Stimulated activated naive B cell treated with anti-CD40 and anti-IgM and Interleukin-4, amounts not matched to agents 10 μg/mL and 1 μg/mL and 100 μg/mL, for 72 hours (primary cell): ENCODE measurements around the gene TMEM255B.
"Not testable (repeated sequence)": the region's sequence is repeated elsewhere in the genome, so short reads cannot be mapped to it uniquely, and the experiment has no call there.

Experiments used
- ATAC-seq, 2 donors: fragments of 150-1000 bp; cut with Tn5 transposase; replicated peaks; 2 replicates each; pipeline ENCODE4 v1.10.0; 2021; ENCODE audit warnings: moderate library complexity in 1 of 2
- DNase-seq: peaks from one replicate; pipeline ENCODE4 v3.0.0; 2021
- H3K27ac Mint-ChIP-seq: one replicate; pipeline ENCODE4 v1.8.0; 2022; ENCODE audit warnings: mild to moderate bottlenecking, mixed read lengths
- H3K27me3 Mint-ChIP-seq, 2 donors: one replicate each; pipeline ENCODE4 v1.8.0; 2022; ENCODE audit warnings: mixed read lengths in 2 of 2
- H3K36me3 Mint-ChIP-seq, 2 donors: one replicate each; pipeline ENCODE4 v1.8.0; 2022; ENCODE audit warnings: mixed read lengths in 2 of 2, mild to moderate bottlenecking in 1 of 2
- H3K4me1 Mint-ChIP-seq, 2 donors: one replicate each; pipeline ENCODE4 v1.8.0; 2022; ENCODE audit warnings: mixed read lengths in 2 of 2, mild to moderate bottlenecking in 1 of 2
- H3K4me3 Mint-ChIP-seq, 2 donors: one replicate each; pipeline ENCODE4 v1.8.0; 2022; ENCODE audit warnings: mild to moderate bottlenecking in 2 of 2, mixed read lengths in 2 of 2, moderate library complexity in 1 of 2
- H3K9me3 Mint-ChIP-seq, 2 donors: one replicate each; pipeline ENCODE4 v1.8.0; 2022; ENCODE audit warnings: mixed read lengths in 2 of 2, mild to moderate bottlenecking in 1 of 2

TMEM255B gene

DNA sequence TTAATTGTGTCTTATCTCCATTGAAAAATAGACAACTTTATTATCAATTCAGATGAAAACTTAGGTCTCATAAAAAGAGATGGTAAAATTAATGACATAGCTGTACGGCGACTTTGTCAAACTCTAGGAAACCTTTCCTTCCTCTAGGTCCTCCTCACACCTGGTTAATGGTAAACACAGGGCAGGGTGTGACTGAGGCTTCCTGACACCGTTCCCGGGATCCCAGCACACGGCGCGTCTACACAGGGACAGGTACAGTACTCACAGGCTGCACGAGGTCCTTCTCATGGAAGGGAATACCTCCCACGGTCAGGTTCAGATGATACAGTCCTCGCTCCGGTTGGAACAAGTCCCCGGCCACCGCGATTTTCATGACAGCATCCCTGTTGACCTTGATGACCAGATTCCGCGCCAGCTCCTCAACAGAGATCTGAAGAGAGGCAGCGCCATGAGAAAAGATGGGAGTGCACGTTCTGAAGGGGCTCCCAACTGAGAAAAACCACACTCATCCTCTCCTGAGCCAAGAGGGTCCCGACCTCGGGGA, 69.3 kb downstream of the TMEM255B start:
- DNase-seq = no peak

GRCh38 chr13:113830426-113830950, 71.5 kb downstream of the TMEM255B start:
- ATAC-seq, DNase-seq, H3K27ac Mint-ChIP-seq, H3K4me3 Mint-ChIP-seq, H3K9me3 Mint-ChIP-seq, H3K4me1 Mint-ChIP-seq, H3K27me3 Mint-ChIP-seq: not testable (repeated sequence)
- peaks cover 49 to 55% of the 10 kb centered on the region in 2 donors for H3K36me3 Mint-ChIP-seq

More for the DNA sequence above, 69.3 kb downstream of the TMEM255B start:
- H3K27me3 Mint-ChIP-seq = no peaks in the 10 kb centered on the region
- no peak overlapping the region for H3K4me3 Mint-ChIP-seq
- no peak for ATAC-seq
- peaks cover 0 to under 1% of the 10 kb centered on the region in 2 donors for H3K4me1 Mint-ChIP-seq
- H3K9me3 Mint-ChIP-seq = no peaks in the 10 kb centered on the region
- no peak overlapping the region for H3K27ac Mint-ChIP-seq
- H3K36me3 Mint-ChIP-seq = peaks cover 51 to 53% of the 10 kb centered on the region in 2 donors

GRCh38 chr13:113831061-113831460, 72.0 kb downstream of the TMEM255B start:
- no peak for DNase-seq
- H3K9me3 Mint-ChIP-seq = no peaks in the 10 kb centered on the region
- ATAC-seq = no peak
- H3K27ac Mint-ChIP-seq = no peak overlapping the region
- H3K4me1 Mint-ChIP-seq = peaks cover 2 to 4% of the 10 kb centered on the region in 2 donors
- peaks cover 45 to 50% of the 10 kb centered on the region in 2 donors for H3K36me3 Mint-ChIP-seq
- H3K4me3 Mint-ChIP-seq = no peak overlapping the region
- no peaks in the 10 kb centered on the region for H3K27me3 Mint-ChIP-seq

DNA sequence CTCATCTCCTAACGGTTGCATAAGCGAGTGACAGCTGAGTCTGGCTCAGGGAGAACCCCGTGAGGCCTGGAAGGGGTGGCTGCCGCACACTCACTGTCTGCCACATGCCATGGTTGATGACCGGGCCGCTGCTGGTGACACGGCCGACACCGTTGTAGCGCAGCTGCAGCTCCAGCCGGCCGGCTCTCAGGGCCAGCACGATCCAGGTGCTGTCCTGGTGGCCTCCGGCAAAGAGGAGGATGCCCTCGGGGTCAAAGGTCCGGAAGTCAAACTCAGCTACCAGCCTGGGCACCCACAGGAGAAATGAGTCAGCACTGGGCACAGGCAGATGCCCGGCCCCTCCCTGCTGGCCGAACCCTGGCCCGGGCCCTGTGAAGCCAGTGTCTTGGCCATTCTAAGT, 73.2 kb downstream of the TMEM255B start:
- H3K27me3 Mint-ChIP-seq = no peaks in the 10 kb centered on the region
- H3K4me1 Mint-ChIP-seq = peaks cover 6 to 7% of the 10 kb centered on the region in 2 donors
- DNase-seq (no peak), ATAC-seq (no peak)
- no peak overlapping the region for H3K4me3 Mint-ChIP-seq
- no peaks in the 10 kb centered on the region for H3K9me3 Mint-ChIP-seq
- peaks cover 39 to 47% of the 10 kb centered on the region in 2 donors for H3K36me3 Mint-ChIP-seq
- H3K27ac Mint-ChIP-seq = no peak overlapping the region

- ATAC-seq (no peak), DNase-seq (no peak)
- H3K9me3 Mint-ChIP-seq = no peaks in the 10 kb centered on the region
- H3K4me3 Mint-ChIP-seq = no peak overlapping the region
- no peak overlapping the region for H3K27ac Mint-ChIP-seq
- H3K4me1 Mint-ChIP-seq = peaks cover 10 to 11% of the 10 kb centered on the region in 2 donors
- no peaks in the 10 kb centered on the region for H3K27me3 Mint-ChIP-seq
- peaks cover 35 to 47% of the 10 kb centered on the region in 2 donors for H3K36me3 Mint-ChIP-seq
Measured at GRCh38 chr13:113832631-113833030, 73.6 kb downstream of the TMEM255B start.

GRCh38 chr13:113833111-113833830, 74.2 kb downstream of the TMEM255B start:
- ATAC-seq (no peak), DNase-seq (no peak)
- Mint-ChIP-seq H3K9me3 (no peaks in the 10 kb centered on the region), H3K27me3 (no peaks in the 10 kb centered on the region), H3K4me3 (no peak overlapping the region), H3K4me1 (peaks cover 15% of the 10 kb centered on the region in 2 donors), H3K36me3 (peaks cover 32 to 48% of the 10 kb centered on the region in 2 donors), H3K27ac (no peak overlapping the region)

DNA sequence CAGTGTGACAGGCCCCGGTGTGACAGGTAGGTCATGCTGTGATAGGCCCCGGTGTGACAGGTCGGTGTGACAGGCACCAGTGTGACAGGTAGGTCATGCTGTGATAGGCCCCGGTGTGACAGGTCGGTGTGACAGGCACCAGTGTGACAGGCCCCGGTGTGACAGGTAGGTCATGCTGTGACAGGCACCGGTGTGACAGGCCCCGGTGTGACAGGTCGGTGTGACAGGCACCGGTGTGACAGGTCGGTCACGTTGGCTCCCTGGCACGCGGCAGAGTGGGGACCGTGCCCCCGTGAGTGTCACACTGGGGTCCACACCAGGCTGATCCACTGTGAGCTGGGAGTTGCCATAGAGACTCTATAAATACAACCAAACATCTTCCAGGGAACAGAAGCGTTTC, 75.0 kb downstream of the TMEM255B start:
- not testable (repeated sequence) for H3K27me3 Mint-ChIP-seq, H3K9me3 Mint-ChIP-seq

DNA sequence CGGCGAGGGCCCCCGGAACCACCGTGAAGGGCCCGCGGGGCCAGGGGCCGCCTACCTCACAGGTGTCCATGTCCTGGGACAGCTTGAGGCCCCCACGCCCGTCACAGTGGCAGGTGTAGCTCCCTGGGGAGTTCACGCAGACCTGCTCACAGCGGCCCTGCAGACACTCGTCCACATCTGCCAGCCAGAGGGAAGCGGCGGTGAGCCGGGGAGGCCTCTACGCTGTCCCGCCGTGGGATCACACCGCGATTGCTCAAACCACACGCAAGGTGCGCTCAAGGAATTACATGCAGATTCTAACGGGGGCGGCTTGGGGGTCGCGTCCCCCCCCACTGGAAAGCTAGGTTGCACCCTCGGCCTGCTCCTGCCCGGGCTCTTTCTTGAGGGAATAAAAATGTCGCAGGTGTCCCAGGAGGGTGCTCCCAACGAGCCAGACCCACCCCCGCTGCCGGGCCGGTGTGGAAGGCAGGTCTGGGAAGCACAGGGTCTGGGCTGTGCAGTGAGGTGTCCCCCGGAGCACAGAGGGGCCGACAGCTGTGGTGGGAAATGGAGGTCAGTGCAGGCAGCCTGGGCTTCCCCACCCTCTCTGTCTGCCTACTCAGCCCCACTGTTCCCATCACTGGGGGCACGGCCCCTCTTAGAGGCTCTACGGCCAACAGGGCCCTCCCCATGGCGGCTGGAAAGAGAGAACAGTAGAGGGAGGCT, 75.6 kb downstream of the TMEM255B start:
- DNase-seq = no peak
- Mint-ChIP-seq H3K27me3 (no peaks in the 10 kb centered on the region), H3K27ac (peak overlapping the region; percentile 37), H3K4me3 (no peak overlapping the region), H3K4me1 (peaks cover 15% of the 10 kb centered on the region in 2 donors), H3K36me3 (peaks cover 31 to 48% of the 10 kb centered on the region in 2 donors), H3K9me3 (no peaks in the 10 kb centered on the region)
- ATAC-seq = no peak

More for the DNA sequence above, 75.0 kb downstream of the TMEM255B start:
- Mint-ChIP-seq H3K36me3 (peaks cover 31 to 48% of the 10 kb centered on the region in 2 donors), H3K4me1 (peaks cover 15% of the 10 kb centered on the region in 2 donors)
- H3K4me3 Mint-ChIP-seq, H3K27ac Mint-ChIP-seq, ATAC-seq, DNase-seq: not testable (repeated sequence)

DNA sequence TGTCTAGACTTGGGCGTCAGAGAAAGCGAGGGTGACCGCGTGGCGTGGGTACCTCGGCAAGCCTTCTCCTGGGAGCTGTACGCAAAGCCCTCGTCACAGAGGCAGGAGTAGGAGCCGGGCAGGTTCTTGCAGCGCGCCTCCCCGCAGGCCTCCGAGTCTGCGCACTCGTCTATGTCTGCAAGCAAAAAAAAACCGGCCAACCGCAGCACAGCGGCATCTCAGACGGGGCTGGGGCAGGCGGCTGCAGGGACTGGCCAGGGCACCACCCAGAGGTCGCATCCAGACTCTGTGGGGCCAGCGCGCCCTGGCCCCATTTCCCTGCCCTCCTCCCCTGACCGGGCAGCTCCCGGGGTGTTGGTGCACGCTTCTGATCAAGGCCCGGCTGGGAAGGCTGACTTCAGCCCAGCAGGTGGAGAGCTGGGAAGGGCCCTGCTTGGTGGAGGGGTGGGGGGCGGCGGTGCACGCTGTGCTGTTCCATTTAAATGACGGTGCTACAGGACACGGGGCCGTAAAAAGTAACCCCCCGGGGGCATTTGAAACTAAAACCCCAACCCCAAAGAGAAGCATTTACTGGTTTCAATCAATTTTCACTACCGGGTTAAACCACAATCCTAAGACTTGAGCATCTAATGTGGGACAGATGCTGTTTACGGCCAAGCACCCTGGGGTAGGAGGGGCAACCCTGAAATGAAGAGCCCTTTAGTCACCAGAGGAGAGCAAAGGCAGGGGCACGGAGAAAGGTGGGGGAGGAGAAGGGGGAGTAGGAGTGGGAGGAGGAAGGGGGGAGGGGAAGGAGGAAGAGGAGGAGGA, 76.6 kb downstream of the TMEM255B start:
- Mint-ChIP-seq H3K27ac (peak overlapping the region; percentile 47), H3K36me3 (peaks cover 32 to 43% of the 10 kb centered on the region in 2 donors), H3K4me3 (no peak overlapping the region), H3K4me1 (peaks cover 15% of the 10 kb centered on the region in 2 donors), H3K9me3 (no peaks in the 10 kb centered on the region), H3K27me3 (no peaks in the 10 kb centered on the region)
- ATAC-seq (peak in 1 of 2 donors; percentile 17), DNase-seq (no peak)

DNA sequence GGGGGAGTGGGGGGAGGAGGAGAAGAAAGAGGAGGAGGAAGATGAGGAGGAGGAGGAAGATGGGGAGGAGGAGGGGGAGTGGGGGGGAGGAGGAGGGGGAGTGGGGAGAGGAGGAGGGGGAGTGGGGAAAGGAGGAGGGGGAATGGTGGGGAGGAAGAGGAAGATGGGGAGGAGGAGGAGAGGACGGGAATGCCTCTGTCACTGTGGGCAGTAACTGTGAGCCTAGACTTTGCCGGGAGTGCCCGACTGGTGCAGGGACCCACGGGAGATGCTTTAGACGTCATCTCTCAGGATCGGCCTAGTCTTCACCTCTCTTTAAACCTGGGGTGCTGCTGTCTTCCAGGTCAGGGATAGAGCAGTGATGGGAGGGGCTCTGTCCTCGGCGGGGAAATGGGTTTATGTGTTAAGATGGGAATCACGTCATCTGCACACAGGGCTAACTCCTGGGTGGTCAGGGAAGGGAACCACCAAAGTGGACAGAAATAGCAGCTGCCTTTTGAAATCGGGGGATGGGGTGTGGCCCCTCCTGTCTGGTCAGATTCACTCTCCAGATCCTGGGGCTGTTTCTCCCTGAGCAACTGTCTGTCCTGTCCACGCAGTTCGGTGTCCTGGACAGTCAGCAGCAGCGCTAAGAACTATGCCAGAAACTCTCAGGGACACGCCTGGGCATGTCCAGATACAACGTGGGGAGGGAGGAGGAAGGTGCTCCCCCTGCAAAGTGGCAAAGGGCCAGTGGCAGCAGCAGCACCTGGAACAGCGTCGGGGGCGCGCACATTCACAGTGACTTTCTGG, 77.9 kb downstream of the TMEM255B start:
- Mint-ChIP-seq H3K27me3 (peaks cover 0 to 10% of the 10 kb centered on the region in 2 donors), H3K9me3 (no peaks in the 10 kb centered on the region), H3K4me3 (peak overlapping the region in 1 of 2 donors; percentile 62), H3K4me1 (peaks cover 22 to 24% of the 10 kb centered on the region in 2 donors), H3K36me3 (peaks cover 35 to 50% of the 10 kb centered on the region in 2 donors), H3K27ac (peak overlapping the region; percentile 93)
- peak in 1 of 2 donors; percentile 12 for ATAC-seq
- no peak for DNase-seq

- peak; percentile 18 to 22 for ATAC-seq
Measured at GRCh38 chr13:113837560-113838355, 78.7 kb downstream of the TMEM255B start.

GRCh38 chr13:113838711-113839201, 79.7 kb downstream of the TMEM255B start:
- Mint-ChIP-seq H3K4me3 (no peak overlapping the region), H3K36me3 (peaks cover 36 to 59% of the 10 kb centered on the region in 2 donors), H3K27ac (peak overlapping the region; percentile 59), H3K4me1 (peaks cover 24% of the 10 kb centered on the region in 2 donors), H3K9me3 (no peaks in the 10 kb centered on the region), H3K27me3 (peaks cover 0 to 13% of the 10 kb centered on the region in 2 donors)
- ATAC-seq = no peak
- DNase-seq = no peak

More at GRCh38 chr13:113837560-113838355, 78.7 kb downstream of the TMEM255B start:
- peaks cover 24% of the 10 kb centered on the region in 2 donors for H3K4me1 Mint-ChIP-seq
- peak overlapping the region in 1 of 2 donors; percentile 50 for H3K4me3 Mint-ChIP-seq
- H3K27me3 Mint-ChIP-seq = peaks cover 0 to 13% of the 10 kb centered on the region in 2 donors
- peak overlapping the region; percentile 93 for H3K27ac Mint-ChIP-seq
- no peaks in the 10 kb centered on the region for H3K9me3 Mint-ChIP-seq
- peaks cover 37 to 58% of the 10 kb centered on the region in 2 donors for H3K36me3 Mint-ChIP-seq
- DNase-seq = no peak
